HepG2 (cell line): ENCODE measurements around the gene RABL6. TPM values are rescaled to one million over a fixed set of nuclear protein-coding genes. Genes with fewer than 3 reads are reported as not detected.

ENCODE experiments used
- CHCHD3 ChIP-seq: sonication (generic); formaldehyde crosslinking; IDR thresholded peaks from 2 replicates; pipeline ENCODE4 v1.8.0; 2022; ENCODE audit warnings: mild to moderate bottlenecking, missing genetic modification reagents, moderate library complexity
- FOXA3 ChIP-seq: IDR thresholded peaks from 2 replicates; pipeline ENCODE4 v1.6.1; 2016; ENCODE audit warnings: missing genetic modification reagents, missing compliant biosample characterization
- LCORL ChIP-seq, 2 experiments: fragments of 450-650 bp in 1 of 2; sonication (generic) in 1 of 2; formaldehyde crosslinking in 1 of 2; IDR thresholded peaks; 2 replicates each; pipeline versions ENCODE4 v1.5.0 to v1.6.1; 2017 to 2020; ENCODE audit warnings: antibody characterized with exemption in 1 of 2, missing genetic modification reagents in 1 of 2
- NPAS2 ChIP-seq: sonication (generic); formaldehyde crosslinking; IDR thresholded peaks from 2 replicates; pipeline ENCODE4 v1.8.0; 2022; ENCODE audit warnings: mild to moderate bottlenecking, missing genetic modification reagents, borderline replicate concordance
- PTBP1 ChIP-seq: fragments of 200-400 bp; formaldehyde crosslinking; IDR thresholded peaks from 2 replicates; pipeline ENCODE4 v1.6.1; 2018; ENCODE audit warnings: low read length, low read depth; ENCODE audit not compliant: poor library complexity, severe bottlenecking
- RFX1 ChIP-seq: fragments of 450-650 bp; IDR thresholded peaks from 2 replicates; pipeline ENCODE4 v1.6.1; 2017
- SMARCC2 ChIP-seq: fragments of 450-650 bp; IDR thresholded peaks from 2 replicates; pipeline ENCODE4 v1.6.1; 2017; ENCODE audit warnings: antibody characterized with exemption, mild to moderate bottlenecking
- WIZ ChIP-seq: sonication (generic); formaldehyde crosslinking; IDR thresholded peaks from 2 replicates; pipeline ENCODE4 v1.5.1; 2020; ENCODE audit warnings: mild to moderate bottlenecking, missing genetic modification reagents
- ZFP90 ChIP-seq: sonication (generic); formaldehyde crosslinking; IDR thresholded peaks from 2 replicates; pipeline ENCODE4 v1.8.0; 2022; ENCODE audit warnings: missing genetic modification reagents, mild to moderate bottlenecking, inconsistent platforms, borderline replicate concordance
- ZNF101 ChIP-seq: sonication (generic); formaldehyde crosslinking; IDR thresholded peaks from 2 replicates; pipeline ENCODE4 v1.4.0; 2020; ENCODE audit warnings: mild to moderate bottlenecking, low read depth, missing genetic modification reagents, borderline replicate concordance
- ZNF296 ChIP-seq: sonication (generic); formaldehyde crosslinking; conservative IDR thresholded peaks from 2 replicates; pipeline ENCODE4 v1.5.0; 2020; ENCODE audit warnings: mild to moderate bottlenecking, missing genetic modification reagents
- ZNF33A ChIP-seq: sonication (generic); formaldehyde crosslinking; IDR thresholded peaks from 2 replicates; pipeline ENCODE4 v1.5.1; 2020; ENCODE audit warnings: missing genetic modification reagents, mild to moderate bottlenecking, moderate library complexity, borderline replicate concordance
- ZNF33B ChIP-seq: sonication (generic); formaldehyde crosslinking; IDR thresholded peaks from 2 replicates; pipeline ENCODE4 v1.5.1; 2020; ENCODE audit warnings: mild to moderate bottlenecking, missing genetic modification reagents
- ZNF460 ChIP-seq: sonication (generic); formaldehyde crosslinking; IDR thresholded peaks from 2 replicates; pipeline ENCODE4 v1.5.1; 2020; ENCODE audit warnings: missing genetic modification reagents, mild to moderate bottlenecking, borderline replicate concordance
- ZNF678 ChIP-seq: sonication (generic); formaldehyde crosslinking; IDR thresholded peaks from 2 replicates; pipeline ENCODE4 v1.4.0; 2020; ENCODE audit warnings: mild to moderate bottlenecking, missing genetic modification reagents
- ZNF746 ChIP-seq: sonication (generic); formaldehyde crosslinking; IDR thresholded peaks from 2 replicates; pipeline ENCODE4 v1.8.0; 2022; ENCODE audit warnings: mild to moderate bottlenecking, missing genetic modification reagents
- ZZZ3 ChIP-seq: sonication (generic); formaldehyde crosslinking; IDR thresholded peaks from 2 replicates; pipeline ENCODE4 v1.4.0; 2020; ENCODE audit warnings: missing genetic modification reagents, mild to moderate bottlenecking, borderline replicate concordance
- polyA plus RNA-seq, 8 experiments: library from polyadenylated mRNA; depleted of rRNA in 3 of 8; stranded (reverse) in 7 of 8; unstranded in 1 of 8; fragments of >200 nt; fragmentation: Illumina TruSeq in 4 of 8; extraction: Trizol in 4 of 8; gene quantifications; 2 replicates each; pipeline versions ENCODE4 v1.2.1 to v1.2.3, GENCODE V29; 2011 to 2016; ENCODE audit warnings: low read depth in 4 of 8, missing spikeins in 1 of 8, mixed read lengths in 1 of 8; ENCODE audit not compliant: insufficient read depth in 1 of 8
- total RNA-seq, 5 experiments: library from RNA; depleted of rRNA; stranded (reverse); fragments of >200 nt; fragmentation: Illumina TruSeq; extraction: Trizol; gene quantifications; 2 replicates each; pipeline ENCODE4 v1.2.3, GENCODE V29; 2016; ENCODE audit warnings: low read depth in 1 of 5
- TF ChIP-seq, protein P1 (sequence below): sonication (generic); formaldehyde crosslinking; IDR thresholded peaks from 2 replicates; pipeline ENCODE4 v1.8.0; 2023; ENCODE audit warnings: mild to moderate bottlenecking, missing genetic modification reagents
- TF ChIP-seq, protein P2 (sequence below): sonication (generic); formaldehyde crosslinking; IDR thresholded peaks from 2 replicates; pipeline ENCODE4 v1.4.0; 2020; ENCODE audit warnings: missing genetic modification reagents, borderline replicate concordance
- TF ChIP-seq, protein P3 (sequence below): sonication (generic); formaldehyde crosslinking; IDR thresholded peaks from 2 replicates; pipeline ENCODE4 v1.4.0; 2020; ENCODE audit warnings: missing genetic modification reagents, mild to moderate bottlenecking, borderline replicate concordance
- TF ChIP-seq, protein P4 (sequence below): sonication (generic); formaldehyde crosslinking; IDR thresholded peaks from 2 replicates; pipeline ENCODE4 v1.4.0; 2020; ENCODE audit warnings: mild to moderate bottlenecking, missing genetic modification reagents, borderline replicate concordance

RABL6 gene
- total and polyA plus RNA-seq, 2 of the 13 experiments (the other 11 are each of a cell fraction or from before 2014, with no cell fraction given), result 81.5 to 125 TPM

DNA sequence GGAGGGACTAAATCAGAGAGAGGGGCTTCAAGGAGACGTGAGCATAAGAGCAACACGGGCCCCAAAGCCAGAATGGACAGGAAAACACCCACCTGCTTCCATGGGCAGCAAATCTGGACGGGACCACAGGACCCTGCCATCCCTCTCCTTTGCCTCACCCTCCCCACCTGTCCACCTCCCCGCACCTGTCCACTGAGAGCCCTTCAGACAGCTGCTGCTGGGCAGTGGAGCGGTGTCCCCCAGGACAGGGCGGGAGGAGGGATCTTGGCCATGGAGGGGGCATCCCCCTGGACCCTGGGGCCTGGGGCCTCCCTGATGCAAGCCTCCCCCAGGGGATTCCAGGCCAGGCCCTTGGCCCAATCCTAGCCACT, 9.1 kb upstream of the RABL6 start (continued):
- TF ChIP-seq ZNF101, result no peak
- no peak for TF ChIP-seq ZFP90 (CRISPR knock-in tag)
- TF ChIP-seq ZNF33B (CRISPR knock-in tag), result no peak
- TF ChIP-seq NPAS2, result no peak
- TF ChIP-seq, protein P1, sequence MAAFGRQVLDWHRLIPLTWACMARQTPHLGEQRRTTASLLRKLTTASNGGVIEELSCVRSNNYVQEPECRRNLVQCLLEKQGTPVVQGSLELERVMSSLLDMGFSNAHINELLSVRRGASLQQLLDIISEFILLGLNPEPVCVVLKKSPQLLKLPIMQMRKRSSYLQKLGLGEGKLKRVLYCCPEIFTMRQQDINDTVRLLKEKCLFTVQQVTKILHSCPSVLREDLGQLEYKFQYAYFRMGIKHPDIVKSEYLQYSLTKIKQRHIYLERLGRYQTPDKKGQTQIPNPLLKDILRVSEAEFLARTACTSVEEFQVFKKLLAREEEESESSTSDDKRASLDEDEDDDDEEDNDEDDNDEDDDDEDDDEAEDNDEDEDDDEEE (CRISPR knock-in tag), result peak; percentile 75; the same call in 1 of the 2 replicates
- TF ChIP-seq LCORL (IDR thresholded peaks at IDR 0.05), result no peak
- no peak for TF ChIP-seq LCORL (CRISPR knock-in tag; IDR thresholded peaks at IDR 0.05)
- no peak for TF ChIP-seq ZNF678
- no peak for TF ChIP-seq WIZ (CRISPR knock-in tag)
- TF ChIP-seq ZNF746, result no peak
- TF ChIP-seq, protein P2, sequence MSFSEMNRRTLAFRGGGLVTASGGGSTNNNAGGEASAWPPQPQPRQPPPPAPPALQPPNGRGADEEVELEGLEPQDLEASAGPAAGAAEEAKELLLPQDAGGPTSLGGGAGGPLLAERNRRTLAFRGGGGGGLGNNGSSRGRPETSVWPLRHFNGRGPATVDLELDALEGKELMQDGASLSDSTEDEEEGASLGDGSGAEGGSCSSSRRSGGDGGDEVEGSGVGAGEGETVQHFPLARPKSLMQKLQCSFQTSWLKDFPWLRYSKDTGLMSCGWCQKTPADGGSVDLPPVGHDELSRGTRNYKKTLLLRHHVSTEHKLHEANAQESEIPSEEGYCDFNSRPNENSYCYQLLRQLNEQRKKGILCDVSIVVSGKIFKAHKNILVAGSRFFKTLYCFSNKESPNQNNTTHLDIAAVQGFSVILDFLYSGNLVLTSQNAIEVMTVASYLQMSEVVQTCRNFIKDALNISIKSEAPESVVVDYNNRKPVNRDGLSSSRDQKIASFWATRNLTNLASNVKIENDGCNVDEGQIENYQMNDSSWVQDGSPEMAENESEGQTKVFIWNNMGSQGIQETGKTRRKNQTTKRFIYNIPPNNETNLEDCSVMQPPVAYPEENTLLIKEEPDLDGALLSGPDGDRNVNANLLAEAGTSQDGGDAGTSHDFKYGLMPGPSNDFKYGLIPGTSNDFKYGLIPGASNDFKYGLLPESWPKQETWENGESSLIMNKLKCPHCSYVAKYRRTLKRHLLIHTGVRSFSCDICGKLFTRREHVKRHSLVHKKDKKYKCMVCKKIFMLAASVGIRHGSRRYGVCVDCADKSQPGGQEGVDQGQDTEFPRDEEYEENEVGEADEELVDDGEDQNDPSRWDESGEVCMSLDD (CRISPR knock-in tag), result no peak
- TF ChIP-seq ZNF33A, result peak; percentile 2; the same call in 1 of the 2 replicates
- TF ChIP-seq ZZZ3, result no peak
- peak; percentile 58; the same call in 1 of the 2 replicates for TF ChIP-seq ZNF296 (CRISPR knock-in tag)
- no peak for TF ChIP-seq PTBP1
- no peak for TF ChIP-seq SMARCC2
- no peak for TF ChIP-seq RFX1
- TF ChIP-seq, protein P3, sequence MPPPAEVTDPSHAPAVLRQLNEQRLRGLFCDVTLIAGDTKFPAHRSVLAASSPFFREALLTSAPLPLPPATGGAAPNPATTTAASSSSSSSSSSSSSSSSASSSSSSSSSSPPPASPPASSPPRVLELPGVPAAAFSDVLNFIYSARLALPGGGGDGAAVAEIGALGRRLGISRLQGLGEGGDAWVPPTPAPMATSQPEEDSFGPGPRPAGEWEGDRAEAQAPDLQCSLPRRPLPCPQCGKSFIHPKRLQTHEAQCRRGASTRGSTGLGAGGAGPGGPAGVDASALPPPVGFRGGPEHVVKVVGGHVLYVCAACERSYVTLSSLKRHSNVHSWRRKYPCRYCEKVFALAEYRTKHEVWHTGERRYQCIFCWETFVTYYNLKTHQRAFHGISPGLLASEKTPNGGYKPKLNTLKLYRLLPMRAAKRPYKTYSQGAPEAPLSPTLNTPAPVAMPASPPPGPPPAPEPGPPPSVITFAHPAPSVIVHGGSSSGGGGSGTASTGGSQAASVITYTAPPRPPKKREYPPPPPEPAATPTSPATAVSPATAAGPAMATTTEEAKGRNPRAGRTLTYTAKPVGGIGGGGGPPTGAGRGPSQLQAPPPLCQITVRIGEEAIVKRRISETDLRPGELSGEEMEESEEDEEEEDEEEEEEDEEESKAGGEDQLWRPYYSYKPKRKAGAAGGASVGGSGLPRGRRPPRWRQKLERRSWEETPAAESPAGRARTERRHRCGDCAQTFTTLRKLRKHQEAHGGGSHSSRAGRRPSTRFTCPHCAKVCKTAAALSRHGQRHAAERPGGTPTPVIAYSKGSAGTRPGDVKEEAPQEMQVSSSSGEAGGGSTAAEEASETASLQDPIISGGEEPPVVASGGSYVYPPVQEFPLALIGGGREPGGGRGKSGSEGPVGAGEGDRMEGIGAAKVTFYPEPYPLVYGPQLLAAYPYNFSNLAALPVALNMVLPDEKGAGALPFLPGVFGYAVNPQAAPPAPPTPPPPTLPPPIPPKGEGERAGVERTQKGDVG (CRISPR knock-in tag), result no peak
- TF ChIP-seq ZNF460 (CRISPR knock-in tag), result no peak
- TF ChIP-seq FOXA3 (CRISPR knock-in tag), result no peak
- TF ChIP-seq CHCHD3, result no peak
- TF ChIP-seq, protein P4, sequence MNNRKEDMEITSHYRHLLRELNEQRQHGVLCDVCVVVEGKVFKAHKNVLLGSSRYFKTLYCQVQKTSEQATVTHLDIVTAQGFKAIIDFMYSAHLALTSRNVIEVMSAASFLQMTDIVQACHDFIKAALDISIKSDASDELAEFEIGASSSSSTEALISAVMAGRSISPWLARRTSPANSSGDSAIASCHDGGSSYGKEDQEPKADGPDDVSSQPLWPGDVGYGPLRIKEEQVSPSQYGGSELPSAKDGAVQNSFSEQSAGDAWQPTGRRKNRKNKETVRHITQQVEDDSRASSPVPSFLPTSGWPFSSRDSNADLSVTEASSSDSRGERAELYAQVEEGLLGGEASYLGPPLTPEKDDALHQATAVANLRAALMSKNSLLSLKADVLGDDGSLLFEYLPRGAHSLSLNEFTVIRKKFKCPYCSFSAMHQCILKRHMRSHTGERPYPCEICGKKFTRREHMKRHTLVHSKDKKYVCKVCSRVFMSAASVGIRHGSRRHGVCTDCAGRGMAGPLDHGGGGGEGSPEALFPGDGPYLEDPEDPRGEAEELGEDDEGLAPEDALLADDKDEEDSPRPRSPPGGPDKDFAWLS, result 0 out of 2 replicates have a peak, but pooled peaks have one; percentile 7
